HCT116 (cell line): ENCODE results near the gene SMC6. TPM values are rescaled to one million over a fixed set of nuclear protein-coding genes. Genes with fewer than 3 reads are reported as not detected.

Source experiments
- ATAC-seq: fragments of 200-7000 bp; cut with Tn5 transposase; 2 replicates; pipeline ENCODE4 v1.9.1; 2020; ENCODE audit warnings: mild to moderate bottlenecking, moderate library complexity
- BruUV-seq: library from RNA; stranded (reverse); fragments of 400-500 nt; replicated peaks from 2 replicates; lab custom pipeline; 2021; lab: Mats Ljungman, UMichigan
- CTCF ChIA-PET: fragments of 300-600 bp; sonication (Branson Sonifier 250); formaldehyde crosslinking; loops from one replicate; lab custom pipeline; 2021; ENCODE audit warnings: antibody characterized with exemption; lab: Charles Lee
- POLR2A ChIA-PET: fragments of 300-600, 350-600 bp; sonication (Branson Sonifier 250); formaldehyde crosslinking; loops from one replicate; lab custom pipeline; 2021; ENCODE audit warnings: antibody characterized with exemption; lab: Charles Lee
- RAD21 ChIA-PET, 2 experiments: fragments of 300-600 bp; sonication (Branson Sonifier 250); formaldehyde crosslinking; loops; one replicate each; lab custom pipeline; 2023; ENCODE audit warnings: low total read pairs in 2 of 2; ENCODE audit not compliant: uncharacterized antibody in 2 of 2, unreplicated experiment in 2 of 2, low non-redundant PET in 1 of 2; lab: Charles Lee
- DNase-seq: peaks from one replicate; pipeline ENCODE4 v3.0.0-alpha.2; 2010; ENCODE audit warnings: low read depth, low spot score
- H2AFZ ChIP-seq: fragments of 200-600 bp; shearing (Covaris generic), sonication (generic); 2 replicates; pipeline ENCODE4 v1.6.1; 2017; ENCODE audit warnings: low read depth, mixed run types, mixed read lengths, antibody characterized with exemption, low read length; ENCODE audit not compliant: poor library complexity, severe bottlenecking
- H3K27ac ChIP-seq: 2 replicates; pipeline ENCODE4 v1.5.1; 2012; ENCODE audit warnings: low read depth, low read length
- H3K27me3 ChIP-seq: fragments of 200-600 bp; sonication (generic); 2 replicates; pipeline ENCODE4 v1.6.1; 2016; ENCODE audit warnings: mixed run types, low read length, mixed read lengths; ENCODE audit not compliant: insufficient read depth
- H3K36me3 ChIP-seq, 2 experiments: fragments of 200-500 bp in 1 of 2; fragments of 200-600 bp in 1 of 2; sonication (Bioruptor generic) in 1 of 2; sonication (generic) in 1 of 2; 2 replicates each; pipeline versions ENCODE4 v1.5.1 to v1.6.1; 2014 to 2016; ENCODE audit warnings: low read length in 2 of 2, inconsistent platforms in 1 of 2, mixed read lengths in 1 of 2, mixed run types in 1 of 2; ENCODE audit not compliant: insufficient read depth in 2 of 2, control insufficient read depth in 1 of 2
- H3K4me1 ChIP-seq, 2 experiments: fragments of 200-600 bp in 1 of 2; sonication (generic) in 1 of 2; 2 replicates each; pipeline versions ENCODE4 v1.5.1 to v1.6.1; 2012 to 2017; ENCODE audit warnings: low read length in 2 of 2, inconsistent platforms in 1 of 2, mild to moderate bottlenecking in 1 of 2, mixed read lengths in 1 of 2, mixed run types in 1 of 2, moderate library complexity in 1 of 2; ENCODE audit not compliant: insufficient read depth in 2 of 2, control insufficient read depth in 1 of 2
- H3K4me2 ChIP-seq: fragments of 200-600 bp; sonication (generic); 2 replicates; pipeline ENCODE4 v1.6.1; 2017; ENCODE audit warnings: mixed run types, low read length, mixed read lengths
- H3K4me3 ChIP-seq, 2 experiments: fragments of 200-600 bp in 1 of 2; sonication (generic) in 1 of 2; replicated peaks in 1 of 2; 2 replicates each; pipeline ENCODE4 v1.5.1; 2011 to 2016; ENCODE audit warnings: low read length in 2 of 2, control low read depth in 1 of 2, low read depth in 1 of 2, mild to moderate bottlenecking in 1 of 2, mixed read lengths in 1 of 2, mixed run types in 1 of 2
- H3K79me2 ChIP-seq: fragments of 200-600 bp; sonication (generic); 2 replicates; pipeline ENCODE4 v1.6.1; 2017; ENCODE audit warnings: mild to moderate bottlenecking, mixed run types, low read length, moderate library complexity, mixed read lengths; ENCODE audit not compliant: insufficient read depth
- H3K9ac ChIP-seq: fragments of 200-600 bp; sonication (generic); 2 replicates; pipeline ENCODE4 v1.6.1; 2016; ENCODE audit warnings: low read length, mixed read lengths
- H3K9me2 ChIP-seq: fragments of 200-600 bp; sonication (generic), shearing (Covaris generic); 2 replicates; pipeline ENCODE4 v1.6.1; 2017; ENCODE audit warnings: mixed run types, mild to moderate bottlenecking, moderate library complexity; ENCODE audit not compliant: insufficient read depth
- H3K9me3 ChIP-seq, 2 experiments: fragments of 200-500 bp in 1 of 2; fragments of 200-600 bp in 1 of 2; sonication (Bioruptor generic) in 1 of 2; sonication (generic) in 1 of 2; 2 replicates each; pipeline ENCODE4 v1.6.1; 2014 to 2017; ENCODE audit warnings: low read length in 2 of 2, mixed read lengths in 2 of 2, inconsistent platforms in 1 of 2, low read depth in 1 of 2, mild to moderate bottlenecking in 1 of 2, mixed run types in 1 of 2, moderate library complexity in 1 of 2; ENCODE audit not compliant: control insufficient read depth in 1 of 2, insufficient read depth in 1 of 2
- H4K20me1 ChIP-seq: fragments of 200-600 bp; sonication (generic), shearing (Covaris generic); 2 replicates; pipeline ENCODE4 v1.6.1; 2017; ENCODE audit warnings: mixed run types, mild to moderate bottlenecking, moderate library complexity; ENCODE audit not compliant: insufficient read depth
- CBX3 ChIP-seq: IDR thresholded peaks from 2 replicates; pipeline ENCODE4 v1.6.1; 2012; ENCODE audit warnings: low read depth
- CEBPB ChIP-seq: IDR thresholded peaks from 2 replicates; pipeline ENCODE4 v1.6.1; 2012; ENCODE audit warnings: low read depth
- ELF1 ChIP-seq: IDR thresholded peaks from 2 replicates; pipeline ENCODE4 v1.6.1; 2012; ENCODE audit warnings: low read depth, borderline replicate concordance
- FOSL1 ChIP-seq: IDR thresholded peaks from 2 replicates; pipeline ENCODE4 v1.6.1; 2012; ENCODE audit warnings: low read depth
- POLR2A ChIP-seq: IDR thresholded peaks from 2 replicates; pipeline ENCODE4 v1.7.0; 2011; ENCODE audit warnings: borderline replicate concordance; ENCODE audit not compliant: insufficient read depth, insufficient read length; ENCODE audit errors: extremely low read depth
- POLR2AphosphoS5 ChIP-seq: IDR thresholded peaks from 2 replicates; pipeline ENCODE4 v1.6.1; 2011; ENCODE audit warnings: mild to moderate bottlenecking, low read depth, low read length, moderate library complexity
- RAD21 ChIP-seq: IDR thresholded peaks from 2 replicates; pipeline ENCODE4 v1.6.1; 2012; ENCODE audit warnings: low read depth, mild to moderate bottlenecking
- ZNF274 ChIP-seq: fragments of 200-500 bp; sonication (Bioruptor generic); IDR thresholded peaks from 2 replicates; pipeline ENCODE4 v1.6.1; 2014; ENCODE audit warnings: mild to moderate bottlenecking, low read depth, low read length, inconsistent platforms
- intact Hi-C: fragments of 100-400 bp; cut with micrococcal nuclease; formaldehyde crosslinking; loops from 2 replicates; pipeline ENCODE4 v1.10.0; 2022
- total RNA-seq: library from RNA; stranded (reverse); gene quantifications from one replicate; pipeline ENCODE4 v1.2.1, GENCODE V29; 2021; ENCODE audit not compliant: unreplicated experiment
- TF ChIP-seq, protein P1 (sequence below): IDR thresholded peaks from 2 replicates; pipeline ENCODE4 v1.6.1; 2011; ENCODE audit warnings: mild to moderate bottlenecking, low read length, moderate library complexity; ENCODE audit not compliant: insufficient replicate concordance; ENCODE audit errors: extremely low read depth

SMC6 gene
- total RNA-seq, 1 experiment from 2014 or later = 26.4 TPM

DNA sequence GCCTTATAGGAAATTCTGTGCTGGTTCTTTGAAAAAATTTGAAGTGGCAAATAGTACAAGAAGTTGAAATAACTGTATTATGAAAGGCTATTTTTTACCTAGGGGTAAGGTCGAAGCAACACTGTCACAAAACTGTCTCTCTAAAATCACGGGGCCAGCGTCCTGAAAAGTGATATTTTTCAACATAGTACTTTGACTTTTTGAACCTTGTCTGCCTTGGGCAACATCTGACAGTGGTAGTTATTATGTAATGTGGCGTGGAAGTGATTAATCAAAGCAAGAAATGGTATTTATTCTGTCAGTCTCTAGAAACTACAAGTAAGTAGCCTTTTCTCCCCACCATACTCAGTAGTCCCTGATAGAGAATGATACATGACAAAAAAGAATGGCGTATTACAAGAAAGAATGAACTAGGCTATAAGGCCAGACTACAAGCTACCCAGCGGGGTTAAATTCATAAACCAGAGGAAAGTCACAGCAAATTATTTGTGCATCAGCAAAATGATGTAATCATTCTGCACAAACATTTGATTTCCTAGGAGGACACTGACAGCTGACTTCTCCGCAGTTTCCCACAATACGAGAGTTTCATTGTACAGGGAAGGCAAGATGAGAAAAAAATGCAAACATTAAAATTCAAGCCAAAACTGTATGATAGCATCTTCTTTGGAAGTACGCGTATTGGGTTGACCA lies 10.2 kb upstream of the SMC6 start:
- Histone ChIP-seq H3K4me2 (no peak overlapping the region), H3K27ac (no peak overlapping the region), H4K20me1 (no peaks in the 10 kb centered on the region; the same call in 1 of the 2 replicates), H3K9ac (no peak overlapping the region), H3K4me1 (no peaks in the 10 kb centered on the region), H3K36me3 (peaks cover 0 to 17% of the 10 kb centered on the region in 2 experiments; a peak in 2 of 4 replicates)
- ChIA-PET CTCF (no interaction called here), POLR2A (interaction anchor here (1.0 kb wide), 1 partner anchor 10 kb away, joined by 3 read pairs; the partner anchor contains the start of genes GEN1 and SMC6)
- no peak for DNase-seq
- intact Hi-C loops = no loop called here
- no peak for ATAC-seq
- TF ChIP-seq CBX3 = no peak
- no peak for TF ChIP-seq ZNF274
- TF ChIP-seq, protein P1, sequence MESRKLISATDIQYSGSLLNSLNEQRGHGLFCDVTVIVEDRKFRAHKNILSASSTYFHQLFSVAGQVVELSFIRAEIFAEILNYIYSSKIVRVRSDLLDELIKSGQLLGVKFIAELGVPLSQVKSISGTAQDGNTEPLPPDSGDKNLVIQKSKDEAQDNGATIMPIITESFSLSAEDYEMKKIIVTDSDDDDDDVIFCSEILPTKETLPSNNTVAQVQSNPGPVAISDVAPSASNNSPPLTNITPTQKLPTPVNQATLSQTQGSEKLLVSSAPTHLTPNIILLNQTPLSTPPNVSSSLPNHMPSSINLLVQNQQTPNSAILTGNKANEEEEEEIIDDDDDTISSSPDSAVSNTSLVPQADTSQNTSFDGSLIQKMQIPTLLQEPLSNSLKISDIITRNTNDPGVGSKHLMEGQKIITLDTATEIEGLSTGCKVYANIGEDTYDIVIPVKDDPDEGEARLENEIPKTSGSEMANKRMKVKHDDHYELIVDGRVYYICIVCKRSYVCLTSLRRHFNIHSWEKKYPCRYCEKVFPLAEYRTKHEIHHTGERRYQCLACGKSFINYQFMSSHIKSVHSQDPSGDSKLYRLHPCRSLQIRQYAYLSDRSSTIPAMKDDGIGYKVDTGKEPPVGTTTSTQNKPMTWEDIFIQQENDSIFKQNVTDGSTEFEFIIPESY = no peak
- no peak for TF ChIP-seq FOSL1
- no peak for TF ChIP-seq POLR2AphosphoS5
- TF ChIP-seq POLR2A = no peak
- no peak for TF ChIP-seq RAD21
- TF ChIP-seq ELF1 = no peak
- TF ChIP-seq CEBPB = no peak
- TF ChIP-seq, all 23 proteins: peak for 0
- Histone ChIP-seq H3K27me3 (no peaks in the 10 kb centered on the region), H3K9me2 (no peaks in the 10 kb centered on the region), H3K9me3 (no peaks in the 10 kb centered on the region), H2AFZ (no peak overlapping the region), H3K79me2 (peaks cover 23% of the 10 kb centered on the region), H3K4me3 (no peak overlapping the region)
- no TSS peak for BruUV-seq
- RAD21 ChIA-PET = no interaction called here
